HCEC 1CT (cell line): Measurements from ENCODE around the gene NHLRC3.
"Not testable (repeated sequence)": the region's sequence is repeated elsewhere in the genome, so short reads cannot be mapped to it uniquely, and the experiment has no call there.

Experiments
- DNase-seq: peaks from one replicate; pipeline ENCODE4 v3.0.0-alpha.2; 2017

The NHLRC3 gene, protein sequence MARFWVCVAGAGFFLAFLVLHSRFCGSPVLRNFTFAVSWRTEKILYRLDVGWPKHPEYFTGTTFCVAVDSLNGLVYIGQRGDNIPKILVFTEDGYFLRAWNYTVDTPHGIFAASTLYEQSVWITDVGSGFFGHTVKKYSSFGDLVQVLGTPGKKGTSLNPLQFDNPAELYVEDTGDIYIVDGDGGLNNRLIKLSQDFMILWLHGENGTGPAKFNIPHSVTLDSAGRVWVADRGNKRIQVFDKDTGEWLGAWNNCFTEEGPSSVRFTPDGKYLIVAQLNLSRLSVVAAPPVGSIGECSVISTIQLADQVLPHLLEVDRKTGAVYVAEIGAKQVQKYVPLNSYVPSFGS

DNA sequence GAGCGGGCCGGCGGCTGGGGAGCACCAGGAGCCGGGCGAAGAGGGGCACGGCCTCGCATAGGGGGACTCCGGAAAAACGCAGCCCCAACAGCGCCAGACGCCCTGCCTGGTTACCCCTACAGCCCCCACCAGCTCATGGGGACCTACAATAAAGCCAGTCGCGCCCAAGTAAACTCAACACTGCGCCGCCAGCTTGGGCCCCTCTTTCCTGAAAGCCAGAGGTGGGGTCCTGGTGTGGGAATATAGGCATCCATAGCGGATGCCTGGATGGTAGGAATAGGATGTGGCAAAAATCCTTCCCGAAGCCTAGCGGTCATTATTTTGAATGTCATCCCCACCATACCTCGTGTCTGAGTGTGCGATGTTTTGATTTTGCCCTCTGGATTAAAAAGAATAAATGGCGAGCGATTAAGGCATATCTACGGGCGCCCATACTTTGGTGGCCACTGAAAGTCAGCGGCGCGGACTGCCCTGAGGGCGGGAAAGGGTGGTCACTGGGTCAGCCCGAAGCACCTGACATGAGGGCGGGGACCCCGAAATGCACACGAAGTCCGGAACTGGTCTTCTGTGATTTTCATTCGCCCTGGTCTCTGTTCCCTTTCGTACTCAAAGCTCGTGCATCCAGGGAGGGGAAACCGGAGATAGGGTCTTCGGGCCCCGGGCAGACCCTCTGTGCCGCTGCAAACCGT is at the start of gene NHLRC3, which contains the start of gene PROSER1:
NHLRC3 (plus strand) TSS at position 577 of the 689 bp plus-strand sequence. CDS start 184 bp downstream, outside the sequence.
PROSER1 (minus strand) TSS at position 210 of the 689 bp plus-strand sequence. CDS start 847 bp downstream, outside the sequence.
- DNase-seq: peak; percentile 79

DNA sequence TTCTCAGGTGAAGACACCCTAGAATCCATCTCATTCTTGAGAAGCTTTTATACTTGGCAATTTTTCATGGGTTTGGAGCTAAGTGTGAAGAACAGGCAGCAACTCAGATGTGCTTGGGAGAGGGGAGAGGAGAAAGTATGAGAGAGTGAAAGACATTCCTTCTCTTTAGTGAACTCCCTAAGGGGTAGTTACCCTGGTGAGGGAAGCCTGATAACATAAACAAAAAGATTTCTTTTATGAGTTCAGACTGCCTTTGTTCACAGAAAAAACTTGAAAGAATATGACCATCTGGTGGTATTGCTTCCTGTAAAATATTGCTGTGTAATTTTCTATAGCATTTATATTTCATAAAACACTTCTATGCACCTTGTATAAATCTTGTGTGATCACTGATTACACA is 47.6 kb upstream of the NHLRC3 start, which contains the start of gene STOML3:
STOML3 (minus strand) TSS at position 139 of the 400 bp plus-strand sequence; CDS start at position 29, 110 bp downstream.
- DNase-seq: no peak

DNA sequence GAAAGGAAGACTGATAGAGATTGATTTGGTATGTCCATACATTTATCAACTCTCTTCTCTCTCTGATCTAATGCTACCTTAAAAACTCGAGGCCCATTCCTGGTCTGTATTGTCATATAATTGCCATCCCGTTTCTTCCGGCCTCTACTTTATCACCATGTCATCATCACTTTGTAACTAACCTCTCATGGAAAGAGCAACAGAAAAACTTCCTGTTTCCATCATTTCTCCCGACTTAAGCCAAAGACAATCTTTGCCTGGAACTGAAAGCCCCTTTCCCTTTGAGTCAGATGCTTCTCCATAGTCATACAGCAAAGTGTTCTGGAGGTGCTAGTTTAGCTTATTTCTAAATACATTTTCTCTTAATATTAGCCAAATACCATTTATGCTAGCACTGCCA is 44.9 kb upstream of the NHLRC3 start:
- no peak for DNase-seq

DNA sequence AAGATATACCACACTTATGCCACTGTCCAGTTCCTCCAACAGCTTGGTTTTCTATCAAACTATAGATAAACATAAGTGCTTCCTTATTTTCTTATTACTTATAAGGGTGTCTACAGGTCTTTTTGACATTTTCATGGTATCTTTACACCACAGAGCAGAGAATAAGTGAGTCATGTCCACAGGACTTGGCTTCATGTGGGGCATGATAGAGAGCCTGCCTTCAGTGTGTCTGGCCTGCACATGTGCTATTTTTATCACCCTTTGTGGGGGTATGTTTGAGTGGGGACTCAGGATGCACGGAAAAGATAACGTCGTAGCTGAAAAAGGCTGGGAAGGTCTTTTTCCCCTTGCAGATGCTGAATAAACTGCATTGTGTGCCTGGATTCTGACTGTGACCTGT is 39.5 kb upstream of the NHLRC3 start:
- DNase-seq: no peak

DNA sequence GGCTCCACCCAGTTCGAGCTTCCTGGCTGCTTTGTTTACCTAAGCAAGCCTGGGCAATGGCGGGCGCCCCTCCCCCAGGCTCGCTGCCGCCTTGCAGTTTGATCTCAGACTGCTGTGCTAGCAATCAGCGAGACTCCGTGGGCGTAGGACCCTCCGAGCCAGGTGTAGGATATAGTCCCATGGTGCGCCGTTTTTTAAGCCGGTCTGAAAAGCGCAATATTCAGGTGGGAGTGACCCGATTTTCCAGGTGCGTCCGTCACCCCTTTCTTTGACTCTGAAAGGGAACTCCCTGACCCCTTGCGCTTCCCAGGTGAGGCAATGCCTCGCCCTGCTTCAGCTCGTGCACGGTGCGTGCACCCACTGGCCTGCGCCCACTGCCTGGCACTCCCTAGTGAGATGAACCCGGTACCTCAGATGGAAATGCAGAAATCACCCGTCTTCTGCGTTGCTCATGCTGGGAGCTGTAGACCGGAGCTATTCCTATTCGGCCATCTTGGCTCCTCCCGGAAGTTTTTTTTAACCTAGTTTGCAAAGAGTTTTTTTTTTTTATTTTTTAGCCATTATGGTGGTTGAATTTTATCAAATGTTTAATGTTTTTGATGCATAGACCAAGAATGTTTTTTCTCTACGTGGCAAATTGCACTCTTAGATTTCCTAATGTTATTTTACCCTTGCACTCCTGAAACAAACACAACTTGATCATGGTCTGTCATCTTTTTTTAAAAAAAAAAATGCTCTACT is 31.7 kb upstream of the NHLRC3 start:
- DNase-seq: not testable (repeated sequence)

DNA sequence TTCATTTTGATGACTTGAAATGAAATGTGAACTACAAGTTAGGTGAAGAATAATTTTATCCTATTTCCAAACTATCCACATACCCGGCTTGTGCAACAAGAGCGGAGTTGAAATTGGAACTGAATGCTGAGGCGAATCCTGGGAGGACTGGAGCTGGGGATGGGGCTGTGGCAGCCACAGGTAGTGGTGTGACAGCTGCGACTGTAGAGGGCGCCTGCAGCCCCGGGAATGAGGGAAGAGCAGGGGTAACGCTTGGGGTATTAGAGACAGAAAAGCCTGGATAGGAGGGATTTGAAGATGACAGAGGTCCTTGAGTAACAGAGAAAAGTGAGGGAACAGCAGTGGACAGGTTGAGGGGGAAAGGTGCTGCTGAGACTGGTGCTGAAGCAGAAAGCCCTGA is 25.6 kb upstream of the NHLRC3 start:
- no peak for DNase-seq

DNA sequence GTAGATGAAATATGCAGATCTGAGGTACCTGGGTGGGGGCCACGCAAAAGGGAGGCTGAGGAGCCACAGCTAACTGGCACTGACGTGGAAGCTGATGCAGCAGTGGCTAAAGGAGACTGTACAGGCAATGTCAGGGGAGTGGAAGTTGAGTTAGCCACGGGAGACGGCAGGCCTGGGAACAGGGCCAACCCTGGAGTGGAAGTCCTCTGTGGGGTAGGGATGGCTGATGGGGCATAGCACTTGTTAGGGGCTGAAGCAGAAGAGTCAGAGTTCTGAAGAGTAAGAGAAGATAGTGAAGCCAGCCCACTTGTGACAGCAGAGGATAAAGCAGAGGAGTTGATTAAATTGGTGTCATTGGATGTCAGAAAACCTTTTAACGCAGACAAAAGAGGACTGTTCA is 24.8 kb upstream of the NHLRC3 start:
- no peak for DNase-seq

DNA sequence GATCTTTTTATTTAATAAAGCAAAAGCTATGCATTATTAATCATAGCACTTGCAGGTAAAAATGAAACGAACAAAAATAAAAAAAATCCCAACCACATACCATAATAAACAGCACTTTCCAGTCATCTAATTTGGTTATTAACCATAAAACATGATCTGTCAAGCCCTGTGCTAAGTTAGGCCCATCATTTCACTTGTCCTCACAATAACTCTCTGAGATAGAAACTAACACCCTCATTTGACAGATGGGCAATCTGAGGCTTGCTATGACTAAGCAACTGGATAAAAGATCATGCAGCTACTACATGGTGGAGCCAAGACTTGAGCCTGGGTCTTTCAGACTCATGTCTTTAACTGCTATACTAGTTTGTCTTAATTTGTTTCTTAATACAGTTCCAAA is 22.2 kb upstream of the NHLRC3 start:
- no peak for DNase-seq

DNA sequence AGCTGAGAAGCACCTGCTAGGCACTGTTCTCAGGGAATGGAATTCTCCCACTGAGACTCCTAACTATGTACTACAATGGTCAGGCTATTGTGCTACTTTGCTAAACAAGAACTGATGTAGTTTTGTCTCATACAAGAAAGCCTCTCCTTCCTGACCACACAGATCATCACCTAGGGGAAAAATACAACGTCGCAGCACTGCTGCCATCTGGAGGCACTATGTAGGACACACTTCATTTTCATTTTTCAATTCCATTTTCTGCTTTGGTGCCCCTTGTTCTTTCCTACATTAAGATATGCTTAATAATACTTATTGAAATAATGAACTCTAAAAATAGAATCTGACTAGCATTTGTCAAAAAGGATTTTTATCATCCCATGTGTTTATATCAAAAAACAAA is 21.5 kb upstream of the NHLRC3 start:
- no peak for DNase-seq

DNA sequence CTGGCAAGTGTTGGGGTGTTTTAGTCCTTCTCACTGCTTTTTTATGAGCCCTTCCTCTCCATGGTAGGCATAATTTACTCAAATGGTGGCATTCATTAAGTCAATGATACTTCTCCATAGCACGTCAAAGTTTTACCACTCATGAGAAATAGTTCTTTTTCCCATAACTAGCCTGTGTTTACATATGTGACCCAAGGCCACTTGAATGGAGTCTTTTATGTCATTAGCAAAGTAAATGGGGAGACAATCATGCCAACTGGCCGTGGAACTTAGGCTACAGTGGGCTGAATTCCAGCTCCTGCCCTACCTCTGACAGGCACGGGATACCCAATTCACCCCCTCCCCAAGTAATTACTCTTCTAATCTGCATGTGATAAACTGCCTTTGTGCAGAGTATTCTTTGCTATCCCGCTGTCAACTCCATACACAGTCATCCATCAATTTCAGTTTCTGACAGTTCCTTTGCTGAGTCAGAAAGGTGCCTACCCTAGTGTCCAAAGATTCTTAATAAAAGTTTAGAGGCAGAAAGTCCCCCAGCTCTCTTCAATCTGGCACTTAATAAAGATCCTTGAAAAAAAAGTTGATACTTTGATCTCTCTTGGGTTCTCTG is 17.3 kb upstream of the NHLRC3 start:
- DNase-seq: no peak

DNA sequence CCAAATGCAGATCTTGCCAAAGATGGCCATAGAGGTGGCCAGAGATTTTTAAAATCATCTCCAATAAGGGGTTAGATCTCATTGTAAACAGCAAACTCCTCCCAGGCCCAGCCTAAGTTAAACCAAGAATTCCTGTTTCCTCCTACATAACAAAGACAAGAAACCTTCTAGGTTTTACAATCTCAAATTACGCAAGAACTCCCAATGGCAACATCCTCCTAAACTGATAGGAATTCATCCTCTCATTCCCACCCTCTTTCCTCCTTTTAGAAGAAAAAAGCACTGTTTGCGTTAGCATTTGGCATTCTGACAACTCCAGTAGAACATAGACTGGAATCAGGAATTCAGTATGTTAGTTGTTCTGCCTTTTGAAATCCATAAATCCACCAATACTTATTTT is 14.9 kb upstream of the NHLRC3 start:
- no peak for DNase-seq

DNA sequence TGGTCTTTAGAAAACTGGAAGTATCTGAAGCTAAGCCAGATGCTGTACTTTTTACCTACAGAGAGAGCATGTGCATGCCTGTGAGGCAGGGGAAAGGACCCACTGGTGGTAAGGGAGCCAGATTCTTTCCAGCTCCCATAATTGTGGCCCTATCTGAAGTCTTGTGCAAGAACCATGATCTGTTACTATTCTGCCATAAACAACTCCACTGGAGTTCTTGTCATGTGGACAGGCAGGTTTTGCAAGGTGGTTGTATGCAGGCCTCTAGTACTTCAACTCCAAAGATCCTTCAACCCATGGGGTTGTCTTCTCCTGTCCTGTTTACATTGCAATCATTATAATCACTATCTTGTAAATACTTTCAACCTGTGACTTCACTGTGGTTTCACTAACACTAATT is 14.5 kb upstream of the NHLRC3 start:
- DNase-seq: no peak

DNA sequence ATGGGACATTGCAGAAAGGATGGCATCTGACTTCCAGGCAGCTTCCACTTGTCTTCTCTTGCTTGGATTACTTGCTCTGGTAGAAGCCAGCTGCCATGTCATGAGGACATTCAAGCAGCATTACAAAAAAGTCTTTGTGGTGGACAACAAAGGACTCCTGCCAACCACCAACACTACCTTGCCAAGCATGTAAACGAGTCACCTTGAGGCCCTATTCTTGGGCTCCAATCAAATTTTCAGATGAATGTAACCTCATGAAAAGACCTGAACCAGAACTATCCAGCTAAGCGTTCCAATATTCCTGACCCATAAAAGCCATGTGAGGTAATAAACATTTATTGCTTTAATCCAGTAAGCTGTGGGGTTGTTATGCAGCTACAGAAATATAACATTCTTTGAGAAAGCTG is 12.8 kb upstream of the NHLRC3 start:
- DNase-seq: no peak

DNA sequence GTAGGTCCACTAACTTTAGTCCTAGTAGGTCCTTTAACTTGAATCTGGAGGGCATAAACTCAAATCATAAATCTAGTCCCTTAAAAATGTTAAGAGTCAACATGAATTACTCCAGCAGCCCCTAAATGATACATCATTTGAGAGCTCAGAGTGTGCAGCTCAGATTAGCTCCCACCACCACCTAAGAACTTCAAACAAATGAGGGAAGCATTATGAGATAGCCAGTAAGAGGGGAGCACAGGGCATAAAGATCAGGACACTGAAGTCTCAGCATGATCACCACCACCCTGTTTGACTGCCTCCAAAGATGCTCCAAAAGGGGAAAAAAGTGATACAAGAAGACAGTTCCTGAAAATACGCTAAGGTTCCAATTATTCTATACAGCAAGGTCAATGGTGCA is 6.1 kb upstream of the NHLRC3 start:
- no peak for DNase-seq

DNA sequence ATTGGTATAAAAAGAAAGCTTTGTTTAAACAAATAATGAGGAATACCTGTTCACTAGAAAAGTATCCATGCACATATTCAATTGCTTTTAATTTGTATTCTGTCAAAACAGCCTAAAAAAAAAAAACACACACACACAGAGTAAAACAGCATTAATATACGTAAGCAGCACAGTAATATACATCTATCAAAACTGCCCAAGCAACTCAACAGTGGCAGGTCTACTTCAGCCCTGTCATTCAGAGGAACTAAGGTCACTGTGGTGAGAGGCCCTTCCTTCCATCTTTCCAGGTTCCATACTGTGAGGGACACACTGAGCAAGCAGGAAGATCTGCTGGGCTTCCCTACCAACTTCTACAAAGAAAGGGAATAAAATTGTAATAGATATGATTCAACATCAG is 4.2 kb upstream of the NHLRC3 start:
- DNase-seq: no peak

DNA sequence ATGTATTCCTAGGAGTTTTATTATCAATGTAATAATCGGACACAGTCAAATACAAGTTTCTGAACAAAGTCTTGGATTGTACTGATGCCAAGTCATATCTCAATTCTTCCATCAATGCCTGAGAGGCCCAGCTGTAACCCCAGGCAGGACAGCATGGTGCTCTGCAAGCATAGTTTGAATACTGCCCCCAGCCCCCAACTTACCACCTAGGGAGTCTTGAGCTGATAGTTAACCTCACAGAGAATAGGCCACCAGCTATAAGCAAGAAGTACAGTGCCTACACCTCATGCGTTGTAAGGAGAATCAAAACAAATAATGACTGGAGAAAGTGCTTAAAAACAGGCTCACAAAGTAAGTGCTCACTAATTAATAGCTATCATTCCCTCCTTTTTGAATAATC is 3.1 kb upstream of the NHLRC3 start:
- DNase-seq: no peak

DNA sequence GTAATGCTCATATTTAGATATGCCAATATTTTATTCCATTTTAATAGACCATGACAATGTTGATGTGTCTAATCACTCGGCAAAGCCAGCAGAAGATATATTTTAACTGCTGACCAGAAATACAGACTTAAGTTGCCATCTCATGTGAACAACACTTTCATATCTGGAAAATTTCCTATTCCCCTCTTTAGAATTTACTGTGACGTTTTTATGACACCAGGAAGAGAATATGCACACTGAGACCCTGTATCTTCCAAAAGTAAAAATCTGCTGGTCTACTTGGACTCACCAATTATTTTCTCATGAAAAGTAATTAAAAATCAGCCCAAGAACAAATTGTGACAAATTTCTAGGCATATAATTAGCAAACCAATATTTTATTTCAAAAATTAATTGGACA is 2.5 kb upstream of the NHLRC3 start:
- DNase-seq: no peak

DNA sequence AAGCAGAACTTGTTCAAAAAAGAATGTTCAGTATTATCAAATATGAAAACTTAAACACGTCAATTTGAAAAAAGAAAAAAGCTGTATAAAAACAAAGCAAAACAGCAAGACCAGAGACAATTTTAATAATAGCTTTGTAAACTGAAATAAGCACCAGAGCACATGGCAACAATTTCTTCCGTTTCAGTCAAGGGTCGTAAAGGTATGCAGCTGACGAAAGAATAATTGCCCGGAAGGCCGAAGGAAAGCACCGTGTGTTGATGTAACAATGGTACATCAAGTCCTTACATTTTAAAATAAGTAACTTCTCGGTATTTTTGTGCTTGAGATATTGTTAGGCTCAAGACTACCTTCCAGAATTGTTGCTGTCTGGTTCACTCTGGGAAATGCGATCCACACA is 2.0 kb upstream of the NHLRC3 start:
- no peak for DNase-seq

DNA sequence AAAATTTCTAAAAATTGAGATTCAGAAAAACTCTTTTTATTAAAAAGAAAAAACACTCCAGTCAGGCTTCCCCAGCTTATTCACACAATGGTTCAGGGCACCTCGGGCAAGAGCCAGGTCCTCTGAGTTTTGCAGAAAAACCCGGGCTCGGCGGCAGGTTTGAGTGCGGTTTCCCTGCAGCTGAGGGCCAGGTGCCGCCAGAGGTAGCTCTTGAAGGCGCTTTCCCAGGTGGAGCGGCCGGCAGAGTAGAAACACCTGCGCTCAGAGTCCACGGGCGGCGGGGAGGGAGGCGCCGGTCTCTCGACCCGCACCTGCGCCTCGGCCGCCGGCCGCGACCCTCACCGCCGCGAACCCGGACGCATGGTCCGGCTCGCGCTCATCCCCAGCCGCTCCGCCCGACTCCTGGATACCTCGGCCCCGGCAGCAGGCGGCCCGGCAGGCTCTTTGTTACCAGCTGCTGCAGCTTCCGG is 811 bp upstream of the NHLRC3 start:
- DNase-seq: no peak

DNA sequence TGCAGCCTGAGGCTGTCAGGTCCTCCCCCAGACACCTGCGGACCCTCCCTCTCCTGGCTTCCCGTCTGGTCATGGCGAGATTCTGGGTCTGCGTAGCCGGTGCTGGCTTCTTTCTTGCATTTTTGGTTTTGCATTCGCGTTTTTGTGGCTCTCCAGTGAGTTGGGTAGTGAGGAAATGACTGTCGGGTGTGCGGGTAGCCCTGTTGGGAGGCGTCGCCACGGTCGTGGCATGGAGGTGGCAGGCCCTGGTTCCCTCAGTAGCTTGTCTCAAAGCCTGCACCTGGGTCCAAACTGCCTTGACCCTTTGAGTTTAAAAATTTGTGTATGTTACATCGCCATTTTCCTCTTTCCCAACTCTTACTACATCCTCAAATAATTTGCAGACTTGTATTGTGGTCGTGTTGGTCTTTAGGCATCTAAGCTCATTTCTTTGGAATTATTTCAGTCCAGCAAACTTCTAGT is 344 bp downstream of the NHLRC3 start:
- peak; percentile 15 for DNase-seq

DNA sequence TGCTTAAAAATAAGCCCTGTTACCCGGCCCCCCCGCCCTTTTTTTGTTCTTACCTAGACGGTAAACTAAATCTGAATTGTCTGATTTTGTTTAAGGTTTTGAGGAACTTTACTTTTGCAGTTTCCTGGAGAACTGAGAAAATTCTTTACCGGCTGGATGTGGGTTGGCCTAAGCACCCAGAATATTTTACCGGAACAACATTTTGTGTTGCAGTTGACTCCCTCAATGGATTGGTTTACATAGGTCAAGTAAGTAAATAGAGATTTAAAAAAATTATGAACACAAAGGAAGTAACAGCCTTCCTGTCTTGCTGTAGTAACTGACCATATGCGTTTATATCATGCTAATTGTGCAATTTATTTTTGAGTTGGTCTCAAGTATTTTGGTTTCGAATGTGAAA is 785 bp downstream of the NHLRC3 start:
- no peak for DNase-seq

DNA sequence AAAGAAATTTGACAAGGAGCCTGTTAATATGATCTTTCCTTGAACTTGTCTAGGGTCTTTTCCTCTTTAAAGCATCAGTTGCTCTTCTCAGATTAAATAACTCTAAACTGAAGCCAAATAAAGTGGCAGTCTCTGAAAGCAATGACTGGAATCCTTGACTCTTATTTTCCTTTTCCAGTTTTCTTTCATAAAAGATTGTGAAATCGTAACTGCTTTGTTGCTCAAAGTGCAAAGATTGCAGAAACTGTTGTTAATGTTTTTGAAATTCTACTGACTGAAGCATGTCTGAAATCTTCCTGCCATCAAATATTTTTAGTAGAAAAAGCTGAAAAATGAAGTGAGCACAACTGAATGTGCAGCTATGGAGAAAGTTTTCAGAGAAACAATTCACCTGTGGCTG is 1.9 kb downstream of the NHLRC3 start:
- DNase-seq: no peak

DNA sequence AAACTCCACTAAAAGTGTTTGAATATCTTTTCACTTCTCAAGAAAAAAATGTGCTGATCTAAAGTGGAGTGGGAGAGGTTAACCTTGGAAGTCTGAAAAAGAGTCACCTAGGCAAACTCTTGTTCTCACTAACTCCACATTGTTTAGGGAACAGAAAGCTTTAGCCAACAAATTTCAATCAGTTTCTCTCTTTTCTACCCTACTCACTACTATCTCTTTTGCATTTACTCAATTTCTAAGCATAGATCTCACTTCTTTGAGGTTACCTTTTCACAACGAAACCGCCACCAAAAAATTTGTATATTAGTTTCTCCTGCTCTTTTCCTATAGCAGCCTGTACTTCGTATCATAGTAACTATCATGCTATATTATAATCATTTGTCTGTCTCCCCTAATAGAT is 6.3 kb downstream of the NHLRC3 start:
- no peak for DNase-seq
